ENCODE measurements around the gene NRAP.

NRAP gene

DNA sequence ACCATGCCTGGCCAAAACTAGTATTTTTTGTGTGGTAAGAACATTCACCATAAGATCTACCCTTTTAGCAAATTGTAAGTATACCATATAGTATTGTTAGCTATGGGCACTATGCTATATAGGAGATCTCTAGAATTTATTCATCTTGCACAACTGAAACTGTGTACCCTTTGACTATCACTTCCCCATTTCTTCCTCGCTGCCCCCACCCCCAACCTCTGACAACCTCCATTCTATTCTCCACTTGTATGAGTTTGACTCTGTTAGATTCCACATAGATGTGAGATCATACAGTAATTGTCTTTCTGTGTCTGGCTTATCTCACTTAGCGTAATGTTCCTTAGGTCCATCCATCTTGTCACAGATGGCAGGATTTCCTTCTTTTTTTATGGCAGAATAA is 19.5 kb upstream of the NRAP start:
- no peak overlapping the region for H3K4me3 ChIP-seq (ENCODE audit: control insufficient read depth, low read depth, low read length)
- no peak for DNase-seq (ENCODE audit: low read depth)
- TF ChIP-seq, protein P1, sequence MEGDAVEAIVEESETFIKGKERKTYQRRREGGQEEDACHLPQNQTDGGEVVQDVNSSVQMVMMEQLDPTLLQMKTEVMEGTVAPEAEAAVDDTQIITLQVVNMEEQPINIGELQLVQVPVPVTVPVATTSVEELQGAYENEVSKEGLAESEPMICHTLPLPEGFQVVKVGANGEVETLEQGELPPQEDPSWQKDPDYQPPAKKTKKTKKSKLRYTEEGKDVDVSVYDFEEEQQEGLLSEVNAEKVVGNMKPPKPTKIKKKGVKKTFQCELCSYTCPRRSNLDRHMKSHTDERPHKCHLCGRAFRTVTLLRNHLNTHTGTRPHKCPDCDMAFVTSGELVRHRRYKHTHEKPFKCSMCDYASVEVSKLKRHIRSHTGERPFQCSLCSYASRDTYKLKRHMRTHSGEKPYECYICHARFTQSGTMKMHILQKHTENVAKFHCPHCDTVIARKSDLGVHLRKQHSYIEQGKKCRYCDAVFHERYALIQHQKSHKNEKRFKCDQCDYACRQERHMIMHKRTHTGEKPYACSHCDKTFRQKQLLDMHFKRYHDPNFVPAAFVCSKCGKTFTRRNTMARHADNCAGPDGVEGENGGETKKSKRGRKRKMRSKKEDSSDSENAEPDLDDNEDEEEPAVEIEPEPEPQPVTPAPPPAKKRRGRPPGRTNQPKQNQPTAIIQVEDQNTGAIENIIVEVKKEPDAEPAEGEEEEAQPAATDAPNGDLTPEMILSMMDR (conservative IDR thresholded peaks at IDR 0.05; ENCODE audit: control insufficient read depth, insufficient read depth, low read depth, low read length) = no peak

DNA sequence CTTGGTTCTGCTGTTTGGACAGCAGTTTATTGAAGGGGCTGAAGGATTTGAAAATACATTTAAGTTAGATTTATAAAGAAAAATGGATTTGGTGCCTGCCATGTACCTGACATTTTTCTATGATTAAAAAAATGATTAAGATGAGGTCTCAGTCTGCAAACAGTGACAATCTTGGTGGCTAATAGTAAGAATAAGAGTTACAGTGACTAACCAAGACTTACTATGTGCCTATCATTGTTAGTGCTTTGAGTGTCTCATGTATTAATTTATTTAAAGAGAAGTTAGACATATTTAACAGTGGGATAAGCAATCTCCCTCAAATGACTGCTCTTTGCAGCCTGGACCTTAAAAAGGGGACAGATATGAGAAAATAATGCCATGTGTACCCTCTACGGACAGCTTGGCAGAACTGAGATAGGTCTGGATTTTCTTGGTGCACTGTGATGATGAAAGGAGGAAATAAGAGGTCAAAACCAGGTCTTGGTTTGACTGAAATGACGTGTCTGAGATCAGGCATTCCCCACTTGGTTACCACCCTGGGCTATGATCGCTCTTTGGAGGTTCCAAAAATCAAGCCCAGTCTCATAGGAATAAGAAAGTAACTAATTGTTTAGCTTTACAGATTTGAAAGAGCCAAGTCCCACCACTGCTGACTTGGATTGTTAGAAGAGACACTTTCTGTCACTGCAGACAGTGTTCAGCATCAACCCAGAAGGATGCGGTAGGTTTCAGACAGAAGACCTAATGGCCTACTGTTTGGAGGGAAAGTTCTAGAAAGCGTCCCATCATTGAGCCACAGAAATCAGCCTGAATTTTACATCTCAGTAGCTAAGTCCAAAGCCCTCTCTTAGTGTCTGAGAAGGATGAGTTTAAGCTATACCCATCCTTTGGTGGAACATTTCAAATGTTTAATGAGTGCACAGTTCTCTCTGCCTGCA is 18.0 kb upstream of the NRAP start:
- no peak overlapping the region for H3K4me3 ChIP-seq (ENCODE audit: control insufficient read depth, low read depth, low read length)
- TF ChIP-seq, protein P1 (conservative IDR thresholded peaks at IDR 0.05; ENCODE audit: control insufficient read depth, insufficient read depth, low read depth, low read length) = no peak
- peak; percentile 2 for DNase-seq (ENCODE audit: low read depth)

- TF ChIP-seq, protein P1 (conservative IDR thresholded peaks at IDR 0.05; ENCODE audit: control insufficient read depth, insufficient read depth, low read depth, low read length) = no peak
- H3K4me3 ChIP-seq (ENCODE audit: control insufficient read depth, low read depth, low read length) = peak overlapping the region; percentile 97
- DNase-seq (ENCODE audit: low read depth) = peak; percentile 74
These were observed 16.6 kb upstream of the NRAP start for GRCh38 chr10:113680190-113681111.

- H3K4me3 ChIP-seq (ENCODE audit: control insufficient read depth, low read depth, low read length) = peak within 1 kb of the TSS; percentile 97
- DNase-seq (ENCODE audit: low read depth) = peak; percentile 69
- TF ChIP-seq, protein P1 (conservative IDR thresholded peaks at IDR 0.05; ENCODE audit: control insufficient read depth, insufficient read depth, low read depth, low read length) = no peak
These were observed 15.8 kb upstream of the NRAP start, which contains the start of gene CASP7 for GRCh38 chr10:113679463-113680189. CASP7 (plus strand) TSS chr10:113679912; CDS start chr10:113697494, 17,582 bp downstream.

DNA sequence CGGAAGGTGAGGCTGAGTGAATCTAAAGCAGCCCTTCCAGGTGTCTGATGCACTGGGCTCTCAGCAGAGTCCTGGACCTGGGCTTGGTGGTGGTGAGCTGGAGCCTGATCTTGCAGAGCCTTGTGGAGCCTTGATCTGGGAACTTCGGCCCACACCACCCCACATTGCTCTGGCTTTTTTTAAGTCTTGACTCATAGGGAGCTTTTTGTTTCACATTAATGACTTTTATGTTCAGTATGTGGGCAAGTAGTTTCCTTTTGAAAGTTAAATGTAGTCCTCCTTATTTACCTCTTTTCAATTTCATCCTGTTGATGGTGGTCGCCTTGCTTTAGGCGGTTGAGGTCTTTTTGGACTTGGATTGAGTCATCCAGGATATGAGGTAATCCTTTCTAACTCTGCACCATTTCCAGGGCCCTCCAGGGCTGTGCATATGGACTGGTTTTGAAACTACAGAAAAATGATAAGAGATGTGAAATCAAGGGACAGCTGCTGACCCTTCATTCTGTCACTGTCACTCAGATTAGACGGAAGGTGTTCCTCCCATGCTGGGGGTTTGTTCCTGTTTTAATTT is 2.9 kb upstream of the NRAP start:
- H3K4me3 ChIP-seq (ENCODE audit: control insufficient read depth, low read depth, low read length) = no peak overlapping the region
- TF ChIP-seq, protein P1 (conservative IDR thresholded peaks at IDR 0.05; ENCODE audit: control insufficient read depth, insufficient read depth, low read depth, low read length) = no peak
- DNase-seq (ENCODE audit: low read depth) = peak; percentile 33
